ENCODE measurements around the gene GSAP.

- no peak for TF ChIP-seq CTCF (IDR thresholded peaks at IDR 0.05)
- no peak for TF ChIP-seq EP300 (IDR thresholded peaks at IDR 0.05)
- no peak for TF ChIP-seq POLR2A (IDR thresholded peaks at IDR 0.05; ENCODE audit: low read depth)
These were observed 26.9 kb upstream of the GSAP start for GRCh38 chr7:77443042-77443441.

All from esophagus muscularis mucosa (tissue), 4 donors.